Measurements from ENCODE around the gene EVX1.
A peak's percentile ranks its signal among the peaks of the same experiment; 100 is the strongest.

The EVX1 gene

GRCh38 chr7:27242555-27243339, at the start of gene EVX1:
EVX1 (plus strand) TSS chr7:27242802; CDS start chr7:27243031, 229 bp downstream.
- no peak for DNase-seq

- no peak for DNase-seq
These were observed 49.1 kb upstream of the EVX1 start for GRCh38 chr7:27193335-27194001.

DNA sequence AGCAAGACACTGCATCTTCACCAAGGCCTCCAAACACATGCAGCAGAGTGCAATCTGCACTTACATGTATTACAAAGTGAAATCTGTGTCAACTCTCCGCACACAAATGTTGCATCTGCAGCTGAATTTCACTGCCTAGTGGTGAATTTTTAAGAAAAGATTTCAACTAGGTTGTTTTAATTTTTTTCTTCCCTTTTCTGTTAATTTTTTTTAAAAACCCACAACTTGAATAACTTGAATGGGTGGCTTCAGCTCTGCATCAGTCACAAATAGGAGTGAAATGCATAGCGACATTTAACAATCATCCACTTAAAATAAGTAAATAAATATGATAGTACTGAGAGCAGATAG, 48.6 kb upstream of the EVX1 start:
- no peak for DNase-seq

- DNase-seq: no peak
These were observed 47.8 kb upstream of the EVX1 start for GRCh38 chr7:27194686-27195379.

DNA sequence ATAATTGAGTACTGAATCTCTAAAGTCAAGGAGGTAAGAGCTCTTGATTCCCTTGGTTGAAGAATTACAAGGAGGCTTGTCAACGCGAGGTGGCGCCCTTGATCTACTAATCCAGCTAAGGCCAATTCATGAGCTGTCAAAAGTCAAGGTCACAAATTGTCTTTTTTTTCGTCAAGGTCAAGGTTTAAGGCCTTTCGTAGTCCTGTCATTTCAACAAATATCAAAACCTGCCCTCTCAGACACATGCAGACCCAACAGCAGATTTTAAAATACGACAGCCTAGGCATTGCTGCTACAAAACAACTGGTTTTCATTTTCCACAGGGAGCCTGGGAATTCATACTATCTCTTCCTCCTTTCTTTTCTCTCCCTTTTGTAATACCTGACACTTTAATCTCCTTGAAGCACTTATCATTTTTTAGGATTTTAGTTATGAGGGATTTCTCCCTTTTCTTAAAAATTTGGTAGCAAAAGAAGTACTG, 46.3 kb upstream of the EVX1 start:
- DNase-seq: peak; percentile 72

GRCh38 chr7:27197137-27198042, 45.2 kb upstream of the EVX1 start:
- no peak for DNase-seq

GRCh38 chr7:27198138-27198841, 44.3 kb upstream of the EVX1 start:
- DNase-seq: no peak

GRCh38 chr7:27198871-27199801, 43.5 kb upstream of the EVX1 start:
- DNase-seq: peak; percentile 57

- DNase-seq: peak; percentile 67
These were observed 42.5 kb upstream of the EVX1 start, which contains the start of gene HOXA13 for GRCh38 chr7:27199849-27200760. HOXA13 (minus strand) TSS chr7:27200091; CDS start chr7:27200077, 14 bp downstream.

GRCh38 chr7:27200761-27201579, 41.6 kb upstream of the EVX1 start:
- peak; percentile 9 for DNase-seq

- DNase-seq: no peak
These were observed 41.0 kb upstream of the EVX1 start for GRCh38 chr7:27201580-27202017.

DNA sequence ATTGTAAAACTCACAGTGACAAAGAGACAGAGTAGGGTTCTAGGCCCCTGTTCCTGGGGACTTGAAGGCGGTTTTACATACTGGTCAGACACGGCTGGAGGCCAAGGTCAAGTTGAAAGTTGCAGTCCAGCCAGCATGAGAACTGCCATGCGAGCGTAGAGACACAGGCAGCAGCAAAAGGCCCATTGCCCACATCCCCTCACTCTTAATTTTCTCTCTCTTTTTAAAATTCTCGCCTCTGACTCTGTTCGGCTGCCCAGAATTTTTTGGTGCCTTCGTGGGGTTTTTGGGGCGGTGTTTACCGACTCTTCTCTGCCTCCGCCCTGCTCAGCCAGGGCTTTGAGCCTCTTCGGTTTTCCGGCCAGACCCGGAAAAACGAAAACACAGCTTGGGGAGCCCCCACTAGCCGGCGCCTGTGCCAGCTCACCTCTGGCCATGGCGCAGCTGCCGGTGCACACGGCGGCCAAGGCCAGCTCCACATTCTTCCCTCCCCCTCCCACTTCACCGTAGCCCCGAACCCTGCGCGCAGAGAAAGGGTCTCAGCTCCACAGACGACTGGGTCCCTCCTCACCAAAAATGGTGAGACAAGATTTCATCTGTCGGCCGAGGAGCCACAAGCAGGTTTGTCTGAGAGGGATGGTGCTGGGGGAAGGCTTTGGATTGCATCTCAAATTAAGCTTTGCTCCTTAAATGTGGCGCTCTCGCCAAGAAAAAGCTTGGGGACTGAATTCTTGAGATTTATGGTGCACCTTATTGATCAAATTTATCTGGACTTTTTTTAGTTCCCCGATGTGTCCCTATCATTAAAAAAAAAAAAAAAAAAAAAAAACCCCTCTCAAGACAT, 40.4 kb upstream of the EVX1 start:
- no peak for DNase-seq

DNA sequence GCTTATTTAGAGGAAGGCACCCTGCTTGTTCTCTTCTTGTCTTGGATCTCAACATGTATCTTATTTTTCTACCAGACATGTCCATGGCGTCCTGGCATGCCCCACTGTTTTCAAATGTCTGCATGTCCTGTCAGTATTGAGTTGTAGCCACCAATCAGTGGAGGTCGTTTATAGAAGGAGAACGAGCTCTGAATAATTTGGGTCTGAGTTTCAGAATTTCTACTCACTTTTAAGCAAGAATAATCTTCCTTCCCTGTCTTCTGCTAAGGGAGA, 39.8 kb upstream of the EVX1 start:
- DNase-seq: no peak

DNA sequence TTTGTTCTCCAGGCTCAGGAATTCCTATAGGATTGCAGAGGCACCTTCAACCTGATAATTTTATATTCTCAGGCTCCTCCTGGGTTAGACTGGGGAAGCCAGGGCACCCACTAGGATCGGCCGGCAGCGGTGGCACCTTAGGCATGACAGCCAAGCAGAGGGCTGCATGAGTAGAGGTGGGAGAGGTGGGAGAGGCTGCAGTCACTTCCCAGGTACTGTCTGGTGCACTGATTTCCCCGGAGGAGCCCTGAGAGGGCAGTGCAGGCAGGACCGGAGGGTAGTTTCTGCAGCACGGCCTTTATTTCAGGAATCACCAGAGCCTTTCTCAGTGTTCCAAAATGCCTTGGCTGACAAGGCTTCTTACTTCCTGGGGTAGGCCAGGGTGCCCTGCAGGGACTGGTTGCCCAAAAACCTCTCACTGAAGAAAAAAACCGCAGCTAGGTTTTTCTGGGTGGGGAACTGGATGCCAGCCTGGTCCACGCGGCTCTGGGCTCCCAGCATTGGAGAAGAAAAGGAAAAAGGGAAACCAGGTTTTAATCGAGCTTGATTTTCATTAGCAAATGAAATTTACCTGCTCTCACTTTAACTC, 39.1 kb upstream of the EVX1 start:
- DNase-seq: no peak

DNA sequence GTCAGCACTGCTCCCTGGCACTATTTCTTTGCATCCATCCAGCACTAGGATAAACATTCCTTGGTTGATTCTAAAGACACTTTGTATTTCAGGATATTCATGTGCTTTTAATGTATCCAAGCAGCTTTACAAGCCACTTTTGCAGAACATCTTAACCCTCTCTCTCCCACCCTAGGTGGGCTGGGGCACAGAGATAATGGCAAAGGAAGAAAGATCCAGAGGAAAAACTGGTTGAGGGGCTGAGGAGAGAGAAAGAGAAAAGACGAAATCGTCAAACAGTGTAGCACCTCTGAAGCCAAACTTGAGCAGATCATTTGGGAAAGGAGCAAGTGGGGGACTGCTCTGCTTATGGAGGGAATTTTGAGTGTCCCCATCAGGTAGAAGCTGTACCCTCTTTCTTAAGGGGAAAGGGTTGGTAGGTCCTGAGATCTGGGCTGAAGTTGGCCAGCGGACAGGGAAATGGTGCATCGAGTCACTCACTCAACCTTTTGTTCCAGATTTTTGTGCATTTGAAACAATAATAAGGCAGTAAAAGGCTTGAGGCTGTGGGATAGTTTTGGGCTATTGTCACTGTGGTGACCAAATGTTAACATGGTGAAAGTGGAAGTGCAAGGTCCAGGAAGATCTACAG, 38.5 kb upstream of the EVX1 start:
- no peak for DNase-seq

DNA sequence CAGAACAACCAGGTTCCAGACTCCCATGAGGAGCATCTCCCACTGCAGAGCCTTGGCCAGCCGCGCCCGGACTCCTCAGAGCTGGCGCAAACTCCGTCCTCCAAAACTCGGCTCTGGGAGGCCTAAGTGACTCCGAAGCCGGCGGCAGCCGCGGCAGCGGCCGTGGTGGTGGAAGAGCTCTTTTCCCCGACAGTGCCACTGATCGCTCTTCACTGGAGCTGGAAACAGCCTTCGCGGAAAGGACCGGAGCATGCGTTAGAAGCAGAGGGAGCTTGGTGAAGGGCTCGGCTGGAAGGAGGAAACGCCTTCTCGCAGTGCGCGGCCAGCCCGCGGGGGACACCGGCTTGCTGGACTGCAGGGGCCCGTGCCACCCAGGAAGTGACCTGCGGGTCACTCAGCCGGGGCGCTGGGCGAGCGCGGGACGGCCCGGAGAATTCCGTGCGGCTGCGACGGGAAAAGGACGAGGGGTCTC, 37.7 kb upstream of the EVX1 start:
- DNase-seq: no peak

All from NCI-H2171 treated with DMSO at 0.1 percent for 48 hours (cell line).